Spleen (tissue), 7 donors: Measurements from ENCODE around the gene CSF3R.

Experiments
- POLR2AphosphoS5 ChIP-seq, 3 donors: sonication (generic); formaldehyde crosslinking; IDR thresholded peaks; one replicate each; pipeline ENCODE4 v1.5.1; 2017; ENCODE audit warnings: antibody characterized with exemption in 3 of 3
- TF ChIP-seq, protein P1 (sequence below), 11 experiments: fragments of 200-600 bp in 7 of 11; fragments of 450-650 bp in 4 of 11; sonication (generic) in 4 of 11; IDR thresholded peaks in 8 of 11; conservative IDR thresholded peaks in 3 of 11; 1 replicate in 7 of 11; 2 replicates in 4 of 11; pipeline versions ENCODE4 v1.4.0 to v1.8.0; 2016 to 2021; ENCODE audit warnings: antibody characterized with exemption in 11 of 11, inconsistent platforms in 4 of 11, mild to moderate bottlenecking in 1 of 11
- donor health status: DM: no; HTN: no; CAD: no; lungs with moderate emphysema.
- donor health status: DM: no; HTN: no; CAD: no.
- donor health status: DM: no; HTN: no; CAD: no.

DNA sequence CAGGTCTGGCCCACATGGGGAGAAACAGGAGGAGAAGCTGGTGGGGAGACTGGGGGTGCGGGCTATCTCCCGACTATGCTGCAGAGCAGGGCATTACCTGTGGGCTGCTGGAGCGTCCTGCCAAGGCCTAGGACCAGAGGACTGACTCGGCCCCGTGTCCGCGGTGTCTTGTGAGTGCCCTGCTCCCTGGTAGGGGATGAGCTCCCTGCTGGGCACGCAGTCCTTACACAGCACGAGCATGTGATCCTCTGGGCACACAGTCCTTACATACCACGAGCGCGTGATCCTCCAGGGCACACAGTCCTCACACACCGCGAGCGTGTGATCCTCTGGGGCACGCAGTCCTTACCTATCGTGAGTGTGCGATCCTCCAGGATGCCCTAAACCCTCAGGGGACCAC is 31.8 kb upstream of the CSF3R start:
- TF ChIP-seq, protein P1, sequence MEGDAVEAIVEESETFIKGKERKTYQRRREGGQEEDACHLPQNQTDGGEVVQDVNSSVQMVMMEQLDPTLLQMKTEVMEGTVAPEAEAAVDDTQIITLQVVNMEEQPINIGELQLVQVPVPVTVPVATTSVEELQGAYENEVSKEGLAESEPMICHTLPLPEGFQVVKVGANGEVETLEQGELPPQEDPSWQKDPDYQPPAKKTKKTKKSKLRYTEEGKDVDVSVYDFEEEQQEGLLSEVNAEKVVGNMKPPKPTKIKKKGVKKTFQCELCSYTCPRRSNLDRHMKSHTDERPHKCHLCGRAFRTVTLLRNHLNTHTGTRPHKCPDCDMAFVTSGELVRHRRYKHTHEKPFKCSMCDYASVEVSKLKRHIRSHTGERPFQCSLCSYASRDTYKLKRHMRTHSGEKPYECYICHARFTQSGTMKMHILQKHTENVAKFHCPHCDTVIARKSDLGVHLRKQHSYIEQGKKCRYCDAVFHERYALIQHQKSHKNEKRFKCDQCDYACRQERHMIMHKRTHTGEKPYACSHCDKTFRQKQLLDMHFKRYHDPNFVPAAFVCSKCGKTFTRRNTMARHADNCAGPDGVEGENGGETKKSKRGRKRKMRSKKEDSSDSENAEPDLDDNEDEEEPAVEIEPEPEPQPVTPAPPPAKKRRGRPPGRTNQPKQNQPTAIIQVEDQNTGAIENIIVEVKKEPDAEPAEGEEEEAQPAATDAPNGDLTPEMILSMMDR (IDR thresholded peaks at IDR 0.05 in 8 of 11, conservative IDR thresholded peaks at IDR 0.05 in 3 of 11): no peak
- TF ChIP-seq POLR2AphosphoS5 (IDR thresholded peaks at IDR 0.05): no peak
